Right lobe of liver (tissue), 4 donors: ENCODE results near the gene GPRC5A.

Source experiments
- CTCF ChIP-seq, 4 donors: fragments of 200-600 bp in 3 of 4; fragments of 450-650 bp in 1 of 4; IDR thresholded peaks; one replicate each; pipeline versions ENCODE4 v1.5.1 to v1.8.0; 2016 to 2022; ENCODE audit warnings: antibody characterized with exemption in 4 of 4, mild to moderate bottlenecking in 2 of 4
- POLR2A ChIP-seq: fragments of 450-650 bp; IDR thresholded peaks from one replicate; pipeline ENCODE4 v1.6.1; 2017; ENCODE audit warnings: antibody characterized with exemption, mild to moderate bottlenecking
- donor health status: DM: no; HTN: no; CAD: no.
- donor health status: DM: no; HTN: no; CAD: no.
- donor health status: DM: no; HTN: yes; CAD: no.

- TF ChIP-seq CTCF (IDR thresholded peaks at IDR 0.05) (no peak), POLR2A (no peak)
Measured at GRCh38 chr12:12877153-12877768, 14.1 kb upstream of the GPRC5A start.
